Karpas-422 (cell line): ENCODE results near the gene DENND1C. TPM values are rescaled to one million over a fixed set of nuclear protein-coding genes. Genes with fewer than 3 reads are reported as not detected.
A peak's percentile ranks its signal among the peaks of the same experiment; 100 is the strongest.
"Not testable (repeated sequence)": the region's sequence is repeated elsewhere in the genome, so short reads cannot be mapped to it uniquely, and the experiment has no call there.

ENCODE experiments used
- DNase-seq: peaks from one replicate; pipeline ENCODE4 v3.0.0-alpha.2; 2015
- H2AFZ ChIP-seq: fragments of 200-600 bp; sonication (generic); 2 replicates; pipeline ENCODE4 v1.6.1; 2014; ENCODE audit warnings: antibody characterized with exemption, low read length, mixed read lengths
- H3K27ac ChIP-seq: fragments of 200-600 bp; sonication (generic); 2 replicates; pipeline ENCODE4 v1.5.1; 2014; ENCODE audit warnings: mild to moderate bottlenecking, low read length, moderate library complexity
- H3K27me3 ChIP-seq: fragments of 200-600 bp; sonication (generic); 2 replicates; pipeline ENCODE4 v1.6.1; 2014; ENCODE audit warnings: low read length, mixed read lengths
- H3K36me3 ChIP-seq: fragments of 200-600 bp; sonication (generic); 2 replicates; pipeline ENCODE4 v1.6.1; 2014; ENCODE audit warnings: low read length, mixed read lengths; ENCODE audit not compliant: insufficient read depth
- H3K4me1 ChIP-seq: fragments of 200-600 bp; sonication (generic); 2 replicates; pipeline ENCODE4 v1.6.1; 2014; ENCODE audit warnings: mild to moderate bottlenecking, low read length, mixed read lengths
- H3K4me2 ChIP-seq: fragments of 200-600 bp; sonication (generic); 2 replicates; pipeline ENCODE4 v1.6.1; 2014; ENCODE audit warnings: low read length, low read depth, mild to moderate bottlenecking; ENCODE audit not compliant: poor library complexity, severe bottlenecking
- H3K4me3 ChIP-seq: fragments of 200-600 bp; sonication (generic); 2 replicates; pipeline ENCODE4 v1.5.1; 2014; ENCODE audit warnings: mild to moderate bottlenecking, antibody characterized with exemption, low read length, mixed read lengths
- H3K79me2 ChIP-seq: fragments of 200-600 bp; sonication (generic); 2 replicates; pipeline ENCODE4 v1.6.1; 2014; ENCODE audit warnings: mild to moderate bottlenecking, low read length, mixed read lengths
- H3K9ac ChIP-seq: fragments of 200-600 bp; sonication (generic); 2 replicates; pipeline ENCODE4 v1.6.0; 2014; ENCODE audit warnings: low read length
- H3K9me2 ChIP-seq: fragments of 200-600 bp; sonication (generic), shearing (Covaris generic); replicated peaks from 2 replicates; pipeline ENCODE4 v1.6.0; 2014; ENCODE audit warnings: mild to moderate bottlenecking, low read length, moderate library complexity; ENCODE audit not compliant: insufficient read depth
- H3K9me3 ChIP-seq: fragments of 300-700, 200-600 bp; sonication (generic); 2 replicates; pipeline ENCODE4 v1.6.1; 2014; ENCODE audit warnings: low read length, mixed read lengths
- H4K20me1 ChIP-seq: fragments of 200-600 bp; sonication (generic); 2 replicates; pipeline ENCODE4 v1.6.1; 2014; ENCODE audit warnings: mild to moderate bottlenecking, antibody characterized with exemption, low read length, low read depth; ENCODE audit not compliant: insufficient read depth
- total RNA-seq: library from RNA; depleted of rRNA; stranded (reverse); fragments of >200 nt; shearing (Covaris generic); gene quantifications from 2 replicates; pipeline ENCODE4 v1.2.3, GENCODE V29; 2014; ENCODE audit warnings: low replicate concordance

Gene DENND1C
- total RNA-seq, 1 experiment from 2014 or later: 19.2 TPM

DNA sequence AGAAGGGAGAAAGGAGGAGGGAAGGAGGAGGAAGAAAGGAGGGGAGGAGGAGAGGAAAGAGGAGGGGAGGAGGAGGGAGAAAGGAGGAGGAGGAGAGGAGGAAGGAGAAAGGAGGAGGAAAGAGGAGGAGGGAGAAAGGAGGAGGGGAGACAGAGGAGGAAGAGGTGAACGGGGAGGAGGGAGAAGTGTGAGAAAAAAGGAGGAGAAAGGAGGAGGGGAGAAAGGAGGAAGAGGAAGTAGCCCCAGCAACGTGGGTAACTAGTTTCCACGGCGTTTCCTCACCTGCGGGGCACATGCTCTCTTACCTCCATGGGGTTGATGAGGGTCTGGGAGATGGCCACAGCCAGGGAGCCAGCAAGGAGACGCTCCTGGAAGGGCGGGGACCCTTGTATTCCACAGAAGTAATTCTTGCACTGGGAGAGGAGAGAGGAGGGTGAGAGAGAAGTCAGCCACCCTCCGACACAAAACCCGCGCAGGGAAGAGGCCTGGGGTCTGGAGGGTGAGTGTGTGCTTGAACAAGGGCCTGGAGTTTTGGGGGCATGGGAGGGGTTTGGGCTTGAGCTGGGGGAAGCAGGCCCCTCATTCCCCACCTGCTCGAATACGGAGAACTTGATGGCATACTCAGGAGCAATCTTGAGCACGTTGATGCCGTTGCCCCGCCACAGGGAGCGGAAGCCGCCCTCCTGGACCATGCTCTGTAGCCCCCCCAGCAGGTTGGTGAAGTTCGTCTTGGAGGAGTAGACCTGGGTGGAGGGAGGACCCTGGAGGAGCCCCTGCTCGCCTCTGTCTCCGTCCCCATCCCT is 52.0 kb downstream of the DENND1C start:
- peak overlapping the region; percentile 53; the same call in 1 of the 2 replicates for H2AFZ ChIP-seq
- peak; percentile 67 for DNase-seq

DNA sequence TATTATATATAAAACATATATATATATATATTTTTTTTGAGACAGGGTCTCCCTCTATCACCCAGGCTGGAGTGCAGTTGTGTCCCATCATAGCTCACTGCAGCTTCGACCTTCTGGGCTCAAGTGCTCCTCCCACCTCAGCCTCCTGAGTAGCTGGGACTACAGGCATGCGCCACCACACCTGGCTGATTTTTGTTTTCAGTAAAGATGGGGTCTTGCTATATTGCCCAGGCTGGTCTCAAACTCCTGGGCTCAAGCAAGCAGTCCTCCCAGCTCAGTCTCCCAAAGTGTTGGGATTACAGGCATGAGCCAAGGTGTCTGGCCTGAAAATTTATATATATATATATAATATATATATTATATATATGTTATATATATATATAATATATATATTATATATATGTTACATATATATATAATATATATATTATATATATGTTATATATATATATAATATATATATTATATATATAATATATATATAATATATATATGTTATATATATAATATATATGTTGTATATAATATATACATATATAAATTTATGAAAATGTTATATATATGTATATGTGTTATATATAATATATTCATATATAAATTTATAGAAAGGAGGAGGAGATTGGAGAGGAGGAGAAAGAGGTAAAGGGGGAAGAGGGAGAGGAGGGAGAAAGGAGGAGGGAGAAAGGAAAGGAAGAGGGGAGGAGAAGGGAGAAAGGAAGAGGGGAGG is 52.7 kb downstream of the DENND1C start:
- not testable (repeated sequence) for H3K27me3 ChIP-seq, H3K9me3 ChIP-seq, H4K20me1 ChIP-seq, H3K36me3 ChIP-seq, DNase-seq, H3K79me2 ChIP-seq, H3K27ac ChIP-seq, H3K4me3 ChIP-seq, H3K9ac ChIP-seq, H3K4me1 ChIP-seq, H3K4me2 ChIP-seq, H3K9me2 ChIP-seq, H2AFZ ChIP-seq

More for the DNA sequence above, 52.0 kb downstream of the DENND1C start:
- Histone ChIP-seq H3K27ac (no peak overlapping the region), H3K9me2 (no peaks in the 10 kb centered on the region), H3K4me1 (peaks cover 7% of the 10 kb centered on the region), H3K9me3 (no peaks in the 10 kb centered on the region), H3K79me2 (no peaks in the 10 kb centered on the region), H3K36me3 (no peaks in the 10 kb centered on the region), H3K4me2 (no peak overlapping the region), H3K4me3 (no peak overlapping the region), H4K20me1 (no peaks in the 10 kb centered on the region), H3K9ac (no peak overlapping the region), H3K27me3 (no peaks in the 10 kb centered on the region)

DNA sequence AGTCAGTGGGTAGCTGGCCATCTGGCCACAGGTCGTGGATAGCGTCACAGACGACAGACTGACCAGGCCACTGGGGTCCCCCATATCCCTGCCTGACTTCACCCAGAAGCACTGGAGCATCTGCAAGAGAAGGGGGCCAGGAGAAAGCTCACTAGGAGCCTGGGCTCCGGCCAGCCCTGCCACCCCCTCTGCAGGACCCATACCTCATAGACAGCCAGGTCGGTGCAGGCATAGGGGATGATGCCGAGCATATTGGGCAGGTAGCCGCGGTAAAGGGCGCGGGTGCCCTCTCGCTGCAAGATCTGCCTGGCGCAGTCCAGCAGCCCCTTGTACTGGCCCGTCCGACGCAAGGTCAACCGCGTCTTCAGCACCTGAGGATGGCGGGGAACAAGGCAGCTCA is 54.5 kb downstream of the DENND1C start:
- Histone ChIP-seq H4K20me1 (peaks cover 19% of the 10 kb centered on the region), H3K79me2 (peaks cover 20% of the 10 kb centered on the region), H3K27me3 (no peaks in the 10 kb centered on the region), H3K9me3 (no peaks in the 10 kb centered on the region), H3K36me3 (peaks cover 10% of the 10 kb centered on the region), H3K4me3 (no peak overlapping the region), H3K9ac (no peak overlapping the region), H2AFZ (no peak overlapping the region), H3K9me2 (no peaks in the 10 kb centered on the region), H3K27ac (no peak overlapping the region), H3K4me1 (peaks cover 22% of the 10 kb centered on the region), H3K4me2 (no peak overlapping the region)
- DNase-seq: no peak

DNA sequence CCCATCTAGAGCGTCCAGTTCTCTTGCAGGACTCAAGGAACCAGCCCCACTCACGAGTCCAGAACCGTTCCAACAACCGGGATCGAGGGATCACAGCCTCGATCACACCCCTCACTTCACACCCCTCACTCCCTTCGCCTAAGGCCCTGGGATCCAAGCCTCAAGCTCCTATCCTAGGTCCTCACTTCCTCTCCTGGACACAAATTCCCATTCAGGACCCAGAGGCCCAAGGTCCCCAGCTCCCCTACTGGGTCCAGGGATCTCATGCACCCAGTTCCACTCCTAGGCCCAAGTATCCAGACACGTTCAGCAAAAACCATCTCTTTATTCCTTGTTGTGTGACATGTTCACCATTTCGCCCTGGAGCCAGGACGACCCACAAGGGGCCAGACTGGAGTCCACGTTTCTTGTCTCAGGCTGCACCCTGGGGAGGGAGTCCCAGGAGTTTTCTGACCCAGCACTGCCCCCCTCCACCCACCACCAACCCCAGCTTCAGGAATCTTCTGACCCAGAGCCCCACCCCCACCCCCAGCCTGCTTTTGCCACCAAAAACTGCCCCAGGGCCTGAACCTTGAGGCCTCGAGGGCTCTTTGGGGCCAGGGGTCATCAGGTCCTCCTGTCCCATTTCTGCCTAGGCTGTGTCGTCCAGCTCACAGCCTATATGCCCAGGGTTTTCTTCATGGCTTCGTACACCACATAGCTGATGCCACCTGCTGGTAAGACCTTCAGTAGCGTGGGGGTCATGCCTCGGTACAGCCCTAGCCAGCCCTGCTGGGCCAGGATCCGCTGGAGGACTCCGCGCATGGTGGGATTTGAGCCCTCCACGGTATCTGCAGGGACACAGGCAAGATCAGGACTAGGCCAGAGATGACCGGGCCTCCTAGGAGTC is 55.6 kb downstream of the DENND1C start:
- Histone ChIP-seq H4K20me1 (peaks cover 31% of the 10 kb centered on the region), H3K9me3 (no peaks in the 10 kb centered on the region), H3K27ac (no peak overlapping the region), H3K36me3 (peaks cover 19% of the 10 kb centered on the region), H3K27me3 (no peaks in the 10 kb centered on the region), H3K9me2 (no peaks in the 10 kb centered on the region), H3K79me2 (peaks cover 32% of the 10 kb centered on the region), H3K4me1 (peaks cover 22% of the 10 kb centered on the region), H2AFZ (peak overlapping the region; percentile 34; the same call in 1 of the 2 replicates), H3K4me2 (peak overlapping the region; percentile 12), H3K9ac (peak overlapping the region; percentile 50), H3K4me3 (peak overlapping the region; percentile 34; the same call in 1 of the 2 replicates)
- peak; percentile 64 for DNase-seq

DNA sequence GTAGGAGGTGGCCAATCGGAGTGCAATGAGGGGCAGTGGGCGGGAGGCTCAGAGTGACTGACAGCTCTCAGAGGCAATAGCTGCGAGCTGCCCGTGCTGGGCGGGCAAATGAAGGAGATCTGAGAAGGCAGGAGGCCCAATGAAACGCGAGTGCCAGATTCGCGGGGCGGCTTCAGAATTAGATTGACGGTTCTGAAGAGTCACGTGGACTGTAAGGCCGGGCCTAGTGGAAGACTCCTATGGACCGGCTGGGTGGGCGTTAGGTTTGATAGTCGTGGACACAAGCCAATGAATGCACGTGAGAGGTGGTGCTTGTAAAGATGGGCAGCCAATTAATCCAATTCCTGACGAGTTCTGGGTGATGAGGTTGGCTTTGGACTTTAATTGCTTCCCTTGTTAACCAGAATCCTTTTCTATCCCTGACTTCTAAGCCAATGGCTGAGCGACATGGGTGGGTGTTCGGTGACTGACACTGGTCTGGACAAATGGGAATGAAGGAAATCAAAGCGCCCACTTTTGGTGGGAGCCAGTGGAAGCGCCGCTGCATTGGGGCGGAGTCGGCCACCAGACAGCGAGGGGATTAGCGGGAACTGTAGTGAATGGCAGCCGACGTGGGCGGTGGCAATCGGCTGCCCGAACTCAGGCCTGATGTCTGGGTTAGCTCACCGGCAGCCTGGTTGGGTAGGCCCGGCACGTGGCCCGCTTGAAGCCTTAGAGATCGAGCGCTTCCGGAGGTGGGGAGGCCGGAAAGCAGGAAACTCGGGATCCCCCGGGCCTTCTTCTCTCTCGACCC is 56.5 kb downstream of the DENND1C start:
- Histone ChIP-seq H3K27me3 (no peaks in the 10 kb centered on the region), H3K4me1 (peaks cover 22% of the 10 kb centered on the region), H3K36me3 (peaks cover 23% of the 10 kb centered on the region), H2AFZ (peak overlapping the region; percentile 34; the same call in 1 of the 2 replicates), H3K9me2 (no peaks in the 10 kb centered on the region), H3K4me3 (peak overlapping the region; percentile 34; the same call in 1 of the 2 replicates), H3K79me2 (peaks cover 40% of the 10 kb centered on the region), H3K4me2 (peak overlapping the region; percentile 12), H3K27ac (no peak overlapping the region), H3K9ac (peak overlapping the region; percentile 50), H4K20me1 (peaks cover 39% of the 10 kb centered on the region), H3K9me3 (no peaks in the 10 kb centered on the region)
- DNase-seq: peak; percentile 100

DNA sequence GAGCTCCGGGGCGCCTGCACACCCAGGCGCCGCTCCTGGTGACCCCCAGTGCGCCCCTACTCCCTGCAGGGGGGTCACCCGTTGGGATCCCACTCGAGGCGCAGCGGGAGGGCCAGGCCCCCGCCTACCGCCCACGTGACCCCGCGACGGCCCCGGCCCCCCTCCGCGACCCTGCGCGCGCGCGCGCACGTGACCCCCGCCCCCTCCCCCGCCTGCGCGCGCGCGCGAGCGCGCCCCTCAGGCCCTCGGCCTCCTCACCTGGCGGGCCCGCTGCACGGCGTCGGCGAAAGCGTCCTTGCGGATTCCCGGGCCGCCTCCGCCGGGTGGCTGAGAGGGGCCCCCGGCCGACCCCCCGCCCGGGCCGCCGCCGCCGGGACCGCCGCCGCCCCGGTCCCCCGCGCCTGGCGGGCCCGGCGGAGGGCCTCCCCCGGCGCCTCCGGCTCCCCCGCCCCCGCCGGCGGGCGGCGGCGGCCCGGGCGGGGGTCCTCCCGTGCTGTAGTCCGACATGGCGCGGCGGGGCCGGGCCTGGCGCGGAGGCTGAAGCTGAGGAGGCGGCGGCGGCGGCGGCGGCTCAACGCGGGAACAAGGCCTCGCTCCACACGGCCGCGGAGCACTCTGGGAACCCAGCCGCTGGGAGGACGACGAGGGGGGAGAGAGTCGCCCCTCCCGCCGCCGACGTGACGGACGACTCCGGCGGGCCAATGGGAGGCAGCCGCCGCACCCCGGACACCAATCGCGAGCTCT is 57.2 kb downstream of the DENND1C start, which contains the start of gene KHSRP:
Gene KHSRP, minus strand, starts transcription at position 617 of the 744 bp plus-strand sequence. Its CDS starts 110 bp downstream, at position 507.
- Histone ChIP-seq H3K79me2 (peaks cover 46% of the 10 kb centered on the region), H3K9me2 (no peaks in the 10 kb centered on the region), H3K9me3 (no peaks in the 10 kb centered on the region), H3K27me3 (no peaks in the 10 kb centered on the region), H2AFZ (peak within 1 kb of the TSS; percentile 34; the same call in 1 of the 2 replicates), H3K4me1 (peaks cover 22% of the 10 kb centered on the region), H3K4me2 (peak within 1 kb of the TSS; percentile 88), H3K27ac (peak within 1 kb of the TSS; percentile 29), H4K20me1 (peaks cover 47% of the 10 kb centered on the region), H3K4me3 (peak within 1 kb of the TSS; percentile 89), H3K36me3 (peaks cover 30% of the 10 kb centered on the region), H3K9ac (peak within 1 kb of the TSS; percentile 99)
- peak; percentile 71 for DNase-seq
